Stimulated activated naive B cell treated with anti-CD40 and anti-IgM and Interleukin-4, amounts not matched to agents 10 μg/mL and 1 μg/mL and 100 μg/mL, for 72 hours (primary cell): ENCODE data around the gene ADAM15.

Experiments
- ATAC-seq, 2 donors: fragments of 150-1000 bp; cut with Tn5 transposase; replicated peaks; 2 replicates each; pipeline ENCODE4 v1.10.0; 2021; ENCODE audit warnings: moderate library complexity in 1 of 2
- DNase-seq: peaks from one replicate; pipeline ENCODE4 v3.0.0; 2021
- H3K27ac Mint-ChIP-seq: one replicate; pipeline ENCODE4 v1.8.0; 2022; ENCODE audit warnings: mild to moderate bottlenecking, mixed read lengths
- H3K27me3 Mint-ChIP-seq, 2 donors: one replicate each; pipeline ENCODE4 v1.8.0; 2022; ENCODE audit warnings: mixed read lengths in 2 of 2
- H3K36me3 Mint-ChIP-seq, 2 donors: one replicate each; pipeline ENCODE4 v1.8.0; 2022; ENCODE audit warnings: mixed read lengths in 2 of 2, mild to moderate bottlenecking in 1 of 2
- H3K4me1 Mint-ChIP-seq, 2 donors: one replicate each; pipeline ENCODE4 v1.8.0; 2022; ENCODE audit warnings: mixed read lengths in 2 of 2, mild to moderate bottlenecking in 1 of 2
- H3K4me3 Mint-ChIP-seq, 2 donors: one replicate each; pipeline ENCODE4 v1.8.0; 2022; ENCODE audit warnings: mild to moderate bottlenecking in 2 of 2, mixed read lengths in 2 of 2, moderate library complexity in 1 of 2
- H3K9me3 Mint-ChIP-seq, 2 donors: one replicate each; pipeline ENCODE4 v1.8.0; 2022; ENCODE audit warnings: mixed read lengths in 2 of 2, mild to moderate bottlenecking in 1 of 2

ADAM15 gene, protein sequence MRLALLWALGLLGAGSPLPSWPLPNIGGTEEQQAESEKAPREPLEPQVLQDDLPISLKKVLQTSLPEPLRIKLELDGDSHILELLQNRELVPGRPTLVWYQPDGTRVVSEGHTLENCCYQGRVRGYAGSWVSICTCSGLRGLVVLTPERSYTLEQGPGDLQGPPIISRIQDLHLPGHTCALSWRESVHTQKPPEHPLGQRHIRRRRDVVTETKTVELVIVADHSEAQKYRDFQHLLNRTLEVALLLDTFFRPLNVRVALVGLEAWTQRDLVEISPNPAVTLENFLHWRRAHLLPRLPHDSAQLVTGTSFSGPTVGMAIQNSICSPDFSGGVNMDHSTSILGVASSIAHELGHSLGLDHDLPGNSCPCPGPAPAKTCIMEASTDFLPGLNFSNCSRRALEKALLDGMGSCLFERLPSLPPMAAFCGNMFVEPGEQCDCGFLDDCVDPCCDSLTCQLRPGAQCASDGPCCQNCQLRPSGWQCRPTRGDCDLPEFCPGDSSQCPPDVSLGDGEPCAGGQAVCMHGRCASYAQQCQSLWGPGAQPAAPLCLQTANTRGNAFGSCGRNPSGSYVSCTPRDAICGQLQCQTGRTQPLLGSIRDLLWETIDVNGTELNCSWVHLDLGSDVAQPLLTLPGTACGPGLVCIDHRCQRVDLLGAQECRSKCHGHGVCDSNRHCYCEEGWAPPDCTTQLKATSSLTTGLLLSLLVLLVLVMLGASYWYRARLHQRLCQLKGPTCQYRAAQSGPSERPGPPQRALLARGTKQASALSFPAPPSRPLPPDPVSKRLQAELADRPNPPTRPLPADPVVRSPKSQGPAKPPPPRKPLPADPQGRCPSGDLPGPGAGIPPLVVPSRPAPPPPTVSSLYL

DNA sequence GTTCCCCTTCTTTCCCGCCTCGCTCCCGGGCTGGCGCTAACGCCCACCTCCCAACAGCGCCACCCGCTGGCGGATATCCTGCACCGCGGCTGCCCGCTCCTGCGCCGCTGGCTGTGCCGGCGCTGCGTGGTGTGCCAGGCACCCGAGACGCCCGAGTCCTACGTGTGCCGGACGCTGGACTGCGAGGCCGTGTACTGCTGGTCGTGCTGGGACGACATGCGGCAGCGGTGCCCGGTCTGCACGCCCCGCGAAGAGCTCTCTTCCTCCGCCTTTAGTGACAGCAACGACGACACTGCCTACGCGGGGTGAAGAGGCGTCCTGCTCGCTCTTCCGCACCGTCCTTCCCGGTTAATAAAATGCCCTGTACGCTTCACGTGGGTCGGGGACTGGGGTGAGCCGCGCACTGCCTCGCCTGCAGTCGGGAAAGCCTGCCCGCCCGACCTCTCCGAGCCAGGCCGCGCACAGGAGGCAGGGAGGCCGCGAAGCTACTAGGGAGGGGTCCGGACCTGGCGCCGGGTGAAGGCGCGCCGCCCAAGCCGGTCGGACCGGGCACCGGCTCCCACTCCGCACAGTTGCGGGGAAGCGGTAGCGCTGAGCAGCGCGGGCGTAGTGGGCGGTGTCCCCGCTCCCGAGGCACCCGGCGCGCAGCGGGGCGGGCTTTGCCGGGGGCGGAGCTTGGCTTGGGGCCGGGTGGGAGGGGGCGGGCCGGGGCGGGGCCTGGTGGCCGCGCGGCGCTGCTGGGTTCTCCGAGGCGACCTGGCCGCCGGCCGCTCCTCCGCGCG lies at the start of gene ADAM15:
Gene ADAM15 (plus strand): TSS at position 757 of the 782 bp plus-strand sequence. CDS start 71 bp downstream, outside the sequence.
- peaks cover 25 to 34% of the 10 kb centered on the region in 2 donors for H3K4me1 Mint-ChIP-seq

DNA sequence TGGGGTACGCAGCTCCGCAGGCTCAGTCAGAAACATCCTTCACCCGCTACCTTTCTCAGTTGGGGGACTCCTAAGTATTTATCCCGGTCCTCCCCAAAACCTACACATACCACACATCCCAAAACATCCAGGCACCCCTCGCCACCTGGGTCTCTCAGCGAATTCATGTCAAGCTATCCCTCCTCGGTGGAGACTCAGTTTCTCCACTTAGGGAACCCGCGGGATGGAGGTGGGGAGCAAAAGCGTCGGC lies 49.8 kb upstream of the ADAM15 start:
- Mint-ChIP-seq H3K4me1 (peaks cover 36 to 69% of the 10 kb centered on the region in 2 donors), H3K4me3 (peak overlapping the region; percentile 97 to 98), H3K36me3 (peaks cover 3 to 6% of the 10 kb centered on the region in 2 donors), H3K27ac (peak overlapping the region; percentile 99), H3K9me3 (no peaks in the 10 kb centered on the region), H3K27me3 (no peaks in the 10 kb centered on the region)
- ATAC-seq (no peak), DNase-seq (no peak)

More for the DNA sequence above, at the start of gene ADAM15:
- ATAC-seq (peak; percentile 80 to 83), DNase-seq (peak; percentile 67)
- Mint-ChIP-seq H3K9me3 (no peaks in the 10 kb centered on the region), H3K27ac (peak within 1 kb of the TSS; percentile 86), H3K36me3 (peaks cover 5 to 9% of the 10 kb centered on the region in 2 donors), H3K27me3 (no peaks in the 10 kb centered on the region), H3K4me3 (peak within 1 kb of the TSS; percentile 86 to 89)

DNA sequence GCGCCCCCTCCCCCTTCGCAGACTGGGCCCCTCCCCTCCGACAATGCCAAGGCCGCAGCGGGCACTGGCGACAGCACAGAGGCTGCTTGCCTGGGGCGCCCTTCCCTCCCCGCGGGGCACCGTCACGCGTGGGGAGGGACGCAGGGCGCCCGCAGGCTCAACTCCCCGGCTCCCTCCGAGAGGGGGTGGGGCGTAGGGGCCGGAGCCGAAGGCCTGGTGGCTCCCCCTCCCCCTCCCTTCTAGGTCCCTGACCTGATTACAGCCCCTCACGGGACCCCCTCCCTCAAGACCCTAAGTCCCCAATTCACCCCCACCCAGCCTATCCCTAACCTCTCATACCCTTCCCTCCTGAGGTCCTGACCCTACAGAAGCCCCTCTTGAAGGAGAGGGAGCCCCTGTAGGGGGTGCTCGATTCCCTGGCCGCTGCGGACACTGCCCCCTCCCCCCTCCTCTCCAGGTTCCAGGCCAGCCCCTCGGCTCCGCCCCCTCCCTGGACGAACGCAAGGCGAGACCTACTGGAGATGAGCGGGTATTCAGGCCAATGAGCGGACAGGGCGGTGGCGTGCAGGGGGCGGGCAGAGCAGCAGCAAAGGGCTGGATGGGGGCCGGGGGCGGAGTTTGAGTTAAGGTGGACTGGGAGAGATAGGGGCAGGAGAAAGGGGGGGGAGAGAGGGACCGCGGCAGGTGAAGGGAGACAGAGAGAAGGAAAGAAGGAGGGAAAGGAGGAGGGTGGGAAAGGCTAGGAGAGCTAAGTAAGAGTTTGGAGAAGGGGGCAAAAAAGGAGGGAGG lies 49.2 kb upstream of the ADAM15 start:
- H3K9me3 Mint-ChIP-seq = no peaks in the 10 kb centered on the region

DNA sequence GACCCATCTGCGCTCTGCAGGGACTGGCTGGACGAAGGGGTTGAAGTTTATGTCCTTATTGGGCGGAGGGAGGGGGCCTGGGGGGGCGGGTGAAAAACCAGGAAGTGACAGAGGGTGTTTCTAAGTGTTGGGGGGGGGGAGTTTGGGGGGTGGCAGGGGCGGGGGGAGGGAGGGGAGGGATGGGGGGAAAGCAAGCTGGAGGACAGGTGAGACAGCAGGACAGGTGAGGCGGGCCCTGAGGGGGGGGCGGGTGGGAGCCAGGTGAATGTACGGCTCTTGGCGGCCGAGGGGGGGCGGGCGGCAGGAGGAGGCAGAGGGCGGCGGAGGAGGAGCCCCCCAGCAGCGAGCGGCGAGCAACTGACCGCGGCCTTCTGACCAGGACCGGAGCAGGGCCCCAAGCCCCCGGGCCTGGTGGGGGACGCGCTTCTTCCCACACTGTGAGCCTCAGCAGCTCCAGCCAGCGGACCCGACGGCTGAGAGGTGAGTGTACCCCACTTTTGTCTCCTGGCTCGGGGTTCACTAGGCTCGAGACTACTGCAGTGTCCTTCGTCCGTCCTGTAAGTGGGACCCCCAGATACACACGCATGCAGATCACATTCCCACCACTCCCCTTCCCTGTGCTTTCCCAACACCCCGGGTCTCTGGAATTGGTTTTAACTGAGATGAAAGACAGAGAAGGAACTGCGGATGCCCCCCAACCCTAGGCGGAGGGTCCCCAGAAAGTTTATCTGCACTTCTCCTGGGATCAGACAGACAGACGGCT lies 48.5 kb upstream of the ADAM15 start, which contains the start of gene ZBTB7B:
Gene ZBTB7B (plus strand): TSS at position 339 of the 763 bp plus-strand sequence. CDS start 11,859 bp downstream, outside the sequence.
- no peaks in the 10 kb centered on the region for H3K27me3 Mint-ChIP-seq
- peak within 1 kb of the TSS; percentile 97 to 98 for H3K4me3 Mint-ChIP-seq
- ATAC-seq (peak in 1 of 2 donors; percentile 0), DNase-seq (no peak)
- peak within 1 kb of the TSS; percentile 99 for H3K27ac Mint-ChIP-seq
- peaks cover 3 to 11% of the 10 kb centered on the region in 2 donors for H3K36me3 Mint-ChIP-seq
- peaks cover 42 to 73% of the 10 kb centered on the region in 2 donors for H3K4me1 Mint-ChIP-seq
- H3K9me3 Mint-ChIP-seq = no peaks in the 10 kb centered on the region

More for the DNA sequence above, 49.2 kb upstream of the ADAM15 start:
- H3K36me3 Mint-ChIP-seq = peaks cover 3 to 11% of the 10 kb centered on the region in 2 donors
- peak overlapping the region; percentile 99 for H3K27ac Mint-ChIP-seq
- DNase-seq = peak; percentile 98
- peak overlapping the region; percentile 97 to 98 for H3K4me3 Mint-ChIP-seq
- ATAC-seq = peak; percentile 65 to 73
- peaks cover 42 to 72% of the 10 kb centered on the region in 2 donors for H3K4me1 Mint-ChIP-seq
- no peaks in the 10 kb centered on the region for H3K27me3 Mint-ChIP-seq

DNA sequence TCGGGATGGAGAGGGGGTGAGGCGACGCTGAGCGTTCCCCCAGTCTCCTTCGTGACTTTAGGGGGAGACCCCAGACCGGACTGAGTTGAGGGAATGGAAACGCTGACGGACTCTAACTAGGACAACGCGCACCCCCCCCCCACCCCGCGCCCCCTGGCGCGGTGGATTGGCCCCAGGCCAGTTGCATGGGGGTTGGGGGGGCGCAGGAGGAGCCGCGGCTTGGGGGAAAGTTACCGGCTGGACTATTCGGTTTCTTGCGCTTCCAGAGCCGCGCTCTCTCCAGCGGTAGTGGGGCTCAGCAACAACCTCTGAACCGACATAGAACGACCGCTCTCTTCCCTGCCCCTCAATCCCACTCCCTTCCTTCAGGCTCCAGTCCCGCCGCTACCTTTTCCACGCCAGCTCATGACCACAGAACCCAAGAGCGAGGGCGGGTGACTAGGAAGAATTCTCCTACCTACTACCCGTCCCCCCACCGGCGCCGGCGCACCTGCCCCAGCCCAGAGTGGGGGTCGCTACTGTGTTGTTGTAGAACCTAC lies 47.8 kb upstream of the ADAM15 start:
- H3K27ac Mint-ChIP-seq = peak overlapping the region; percentile 94
- H3K4me1 Mint-ChIP-seq = peaks cover 40 to 73% of the 10 kb centered on the region in 2 donors
- H3K4me3 Mint-ChIP-seq = peak overlapping the region; percentile 93 to 97
- DNase-seq = no peak
- no peaks in the 10 kb centered on the region for H3K9me3 Mint-ChIP-seq
- H3K27me3 Mint-ChIP-seq = no peaks in the 10 kb centered on the region
- H3K36me3 Mint-ChIP-seq = peaks cover 3 to 14% of the 10 kb centered on the region in 2 donors
- ATAC-seq = no peak

DNA sequence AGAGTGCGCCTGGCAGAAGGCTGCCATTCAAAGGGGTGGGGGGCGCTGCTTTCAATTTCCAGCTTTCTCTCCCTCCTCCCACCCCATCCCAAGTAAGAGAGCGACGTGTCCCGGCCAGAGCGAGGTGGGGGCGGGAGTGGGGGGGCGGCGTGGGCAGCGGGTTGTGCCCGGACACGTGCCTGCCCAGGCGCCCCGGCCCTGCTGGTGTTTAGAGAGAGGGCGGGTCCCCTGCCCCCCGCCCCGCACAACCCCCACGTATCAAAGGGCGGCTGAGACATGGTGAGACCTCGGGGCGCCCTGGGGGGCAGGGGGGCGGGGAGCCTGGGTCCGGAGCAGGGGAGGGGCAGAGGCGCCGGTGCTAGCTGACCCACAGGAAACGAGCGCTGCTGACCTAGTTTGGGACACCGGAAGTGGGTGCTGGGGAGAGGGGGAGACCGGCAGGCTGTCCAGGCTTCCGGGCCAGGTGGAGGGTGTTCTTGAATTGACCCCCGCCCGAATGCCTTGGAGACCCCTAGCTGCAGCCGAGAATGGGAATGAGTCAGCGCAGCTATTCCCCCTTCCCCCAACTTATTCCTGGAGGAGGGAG lies 47.3 kb upstream of the ADAM15 start:
- no peak for DNase-seq
- Mint-ChIP-seq H3K4me1 (peaks cover 42 to 74% of the 10 kb centered on the region in 2 donors), H3K9me3 (no peaks in the 10 kb centered on the region), H3K4me3 (peak overlapping the region; percentile 93 to 97), H3K27ac (peak overlapping the region; percentile 94), H3K36me3 (peaks cover 4 to 18% of the 10 kb centered on the region in 2 donors), H3K27me3 (no peaks in the 10 kb centered on the region)
- ATAC-seq = no peak

DNA sequence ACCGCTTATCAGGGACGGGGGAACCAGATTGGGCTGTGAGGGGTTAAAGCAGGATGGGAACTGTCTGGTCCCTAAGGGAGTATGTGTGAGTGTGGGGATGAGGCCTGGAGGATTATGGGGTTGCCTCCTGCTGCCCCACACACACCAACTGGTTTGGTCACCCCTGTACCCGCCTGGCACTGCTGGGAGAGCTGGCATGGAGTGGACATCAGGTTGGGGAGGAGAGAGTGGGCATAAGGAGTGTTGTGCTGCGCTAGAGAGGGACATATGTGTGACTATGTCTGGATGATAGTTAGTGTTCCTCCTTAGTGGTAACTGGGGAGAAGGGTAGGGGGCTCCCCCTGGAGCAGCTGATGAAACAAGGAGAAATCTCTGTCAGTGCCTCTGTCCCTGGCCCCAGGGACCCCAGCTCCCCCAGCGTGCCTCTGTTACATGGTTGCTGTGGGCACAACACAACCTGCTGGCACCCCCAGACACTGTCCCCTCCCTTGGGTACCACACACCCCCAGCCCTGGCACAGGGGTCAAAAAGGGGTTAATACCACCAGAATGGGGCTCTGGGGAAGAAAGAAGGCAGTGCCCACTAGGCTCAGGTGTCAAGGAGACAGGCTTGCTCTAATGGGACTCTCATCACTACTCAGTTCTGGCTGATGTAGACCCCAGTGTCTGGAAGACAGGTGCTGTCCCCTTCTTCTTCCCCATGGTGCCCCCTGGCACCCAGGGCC lies 46.6 kb upstream of the ADAM15 start:
- no peak for ATAC-seq

DNA sequence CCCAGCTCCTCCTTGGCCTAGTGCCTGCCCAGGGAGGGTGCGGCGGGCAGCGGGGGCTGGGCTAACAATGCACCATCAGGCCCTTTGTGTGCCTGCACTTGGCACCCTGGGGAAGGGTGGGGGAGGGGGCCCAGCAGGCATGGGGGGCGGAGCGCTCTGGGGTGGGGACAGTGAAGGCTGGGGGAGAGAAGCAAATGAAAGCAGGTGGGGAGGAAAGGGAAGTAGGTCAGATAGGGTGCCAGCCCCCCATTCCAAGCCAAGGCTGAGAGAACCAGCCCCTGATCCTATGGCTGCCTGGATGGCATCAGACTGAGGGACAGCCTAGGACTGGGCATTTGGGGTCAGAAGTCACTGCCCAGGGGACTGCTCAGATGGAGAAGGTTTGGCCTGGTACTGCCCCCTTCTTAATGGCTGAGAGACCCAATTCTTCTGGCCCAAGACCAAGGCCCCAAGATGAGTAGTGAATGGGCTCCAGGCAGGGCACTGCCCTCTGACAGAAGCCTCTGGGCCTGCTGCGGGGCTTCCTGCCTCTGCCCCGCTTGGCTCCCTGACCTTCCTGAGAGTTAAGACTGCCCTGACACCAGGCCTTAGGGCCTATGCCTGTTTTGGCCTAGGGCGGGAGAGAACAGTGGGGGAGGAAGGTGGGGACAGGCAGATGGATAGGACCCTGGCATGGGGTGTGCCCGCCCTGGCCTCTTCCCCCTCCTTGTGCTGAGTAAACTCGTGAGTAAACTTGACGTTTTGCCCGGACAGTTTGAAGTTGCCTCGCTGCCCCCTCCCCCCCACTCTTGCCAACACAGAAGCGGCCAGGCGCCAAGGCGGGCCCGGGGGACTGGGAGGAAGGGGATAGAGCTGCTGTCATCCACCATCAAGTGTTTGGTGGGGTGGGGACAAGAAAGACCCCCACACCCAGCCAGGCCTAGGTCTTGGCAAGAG lies 45.8 kb upstream of the ADAM15 start:
- Mint-ChIP-seq H3K27ac (peak overlapping the region; percentile 94), H3K9me3 (no peaks in the 10 kb centered on the region), H3K4me3 (peak overlapping the region; percentile 53), H3K4me1 (peaks cover 49 to 76% of the 10 kb centered on the region in 2 donors), H3K36me3 (peaks cover 11 to 30% of the 10 kb centered on the region in 2 donors), H3K27me3 (no peaks in the 10 kb centered on the region)
- DNase-seq (no peak), ATAC-seq (no peak)

More for the DNA sequence above, 46.6 kb upstream of the ADAM15 start:
- Mint-ChIP-seq H3K36me3 (peaks cover 7 to 22% of the 10 kb centered on the region in 2 donors), H3K9me3 (no peaks in the 10 kb centered on the region), H3K27ac (peak overlapping the region; percentile 94), H3K27me3 (no peaks in the 10 kb centered on the region), H3K4me3 (peak overlapping the region; percentile 93 to 97), H3K4me1 (peaks cover 43 to 76% of the 10 kb centered on the region in 2 donors)
- no peak for DNase-seq

DNA sequence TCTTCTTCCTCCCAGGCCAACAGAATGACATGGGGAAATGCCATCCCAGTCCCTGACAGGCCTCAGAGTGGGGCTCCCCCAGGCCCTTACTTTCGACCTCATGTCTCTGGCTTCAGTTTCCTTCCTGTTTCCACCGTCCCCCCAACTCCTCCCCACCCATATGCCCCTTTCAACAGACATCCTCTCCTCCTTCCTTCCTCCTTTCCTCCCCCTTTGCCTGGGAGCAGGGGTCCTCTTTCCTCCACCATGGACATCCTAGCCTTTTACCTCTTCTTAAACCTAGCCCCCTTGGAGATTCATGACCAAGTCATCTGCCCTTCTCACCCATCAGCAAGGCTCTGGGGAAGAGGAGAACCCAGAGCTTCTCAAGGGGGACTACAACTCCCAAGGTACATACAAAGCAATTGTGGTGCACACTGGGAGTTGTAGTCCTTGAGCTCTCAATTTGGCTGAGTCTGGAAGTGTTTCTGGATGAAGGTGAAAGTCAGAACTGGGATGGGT lies 44.5 kb upstream of the ADAM15 start:
- peaks cover 56 to 83% of the 10 kb centered on the region in 2 donors for H3K4me1 Mint-ChIP-seq

DNA sequence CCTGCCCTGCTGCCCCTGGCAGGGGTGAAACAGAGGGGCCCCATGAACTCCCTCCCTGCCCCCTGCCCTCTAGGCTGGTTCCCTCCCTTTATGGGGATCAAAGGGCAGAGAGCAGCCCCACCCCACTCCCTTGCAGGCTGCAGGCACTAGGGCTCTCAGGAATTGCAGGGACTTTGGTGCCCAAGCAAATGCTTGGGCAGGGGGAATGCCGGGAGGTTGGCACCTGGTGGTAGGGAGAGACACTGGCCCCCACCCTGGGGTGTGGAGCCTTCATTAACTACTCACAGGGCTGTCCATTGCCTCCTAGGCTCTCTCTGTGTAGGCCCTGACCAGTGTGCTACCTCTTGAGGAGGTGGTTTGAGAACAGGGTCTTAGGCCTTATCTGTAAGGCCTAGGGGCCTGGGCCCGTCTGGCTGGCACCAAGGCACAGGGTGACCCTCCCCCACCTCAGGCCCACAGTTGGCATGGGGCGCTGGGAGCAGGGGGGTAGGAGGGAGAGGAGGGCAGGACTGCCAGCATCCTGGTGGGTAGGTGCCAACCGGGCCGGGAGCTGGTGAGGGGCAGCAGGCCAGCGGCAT lies 43.8 kb upstream of the ADAM15 start:
- peaks cover 11 to 34% of the 10 kb centered on the region in 2 donors for H3K36me3 Mint-ChIP-seq
- DNase-seq (no peak), ATAC-seq (no peak)
- H3K9me3 Mint-ChIP-seq = no peaks in the 10 kb centered on the region
- peaks cover 60 to 90% of the 10 kb centered on the region in 2 donors for H3K4me1 Mint-ChIP-seq
- no peaks in the 10 kb centered on the region for H3K27me3 Mint-ChIP-seq
- H3K27ac Mint-ChIP-seq = no peak overlapping the region
- H3K4me3 Mint-ChIP-seq = no peak overlapping the region

More for the DNA sequence above, 44.5 kb upstream of the ADAM15 start:
- DNase-seq (peak; percentile 50), ATAC-seq (peak; percentile 54 to 61)
- peak overlapping the region; percentile 91 for H3K27ac Mint-ChIP-seq
- peaks cover 11 to 34% of the 10 kb centered on the region in 2 donors for H3K36me3 Mint-ChIP-seq
- H3K4me3 Mint-ChIP-seq = peak overlapping the region; percentile 69 to 73
- H3K27me3 Mint-ChIP-seq = no peaks in the 10 kb centered on the region
- H3K9me3 Mint-ChIP-seq = no peaks in the 10 kb centered on the region
